Natural killer cell treated with Interleukin-12 subunit alpha and Interleukin-12 subunit beta and Interleukin-15 and Interleukin-18, amount 100 ng/mL, for 72 hours (primary cell): ENCODE data around the gene SFMBT2. TPM values are rescaled to one million over a fixed set of nuclear protein-coding genes. Genes with fewer than 3 reads are reported as not detected.

ENCODE experiments used
- ATAC-seq, 2 donors: fragments of 150-1000 bp; cut with Tn5 transposase in 1 of 2; sonication (Bioruptor Pico), chemical (Tn5 transposase) in 1 of 2; 2 replicates each; pipeline ENCODE4 v1.10.0; 2021
- DNase-seq: peaks from one replicate; pipeline ENCODE4 v3.0.0; 2022; ENCODE audit warnings: low spot score
- H3K27ac Mint-ChIP-seq, 2 donors: 1 replicate in 1 of 2; 2 replicates in 1 of 2; pipeline ENCODE4 v1.8.0; 2022; ENCODE audit warnings: mixed read lengths in 2 of 2, mild to moderate bottlenecking in 1 of 2, moderate library complexity in 1 of 2
- H3K27me3 Mint-ChIP-seq, 2 donors: 1 replicate in 1 of 2; 2 replicates in 1 of 2; pipeline ENCODE4 v1.8.0; 2022; ENCODE audit warnings: mixed read lengths in 2 of 2
- H3K36me3 Mint-ChIP-seq: one replicate; pipeline ENCODE4 v1.8.0; 2022; ENCODE audit warnings: mixed read lengths
- H3K4me1 Mint-ChIP-seq, 2 donors: 1 replicate in 1 of 2; 2 replicates in 1 of 2; pipeline ENCODE4 v1.8.0; 2022; ENCODE audit warnings: low read depth in 2 of 2, mixed read lengths in 2 of 2, mild to moderate bottlenecking in 1 of 2
- H3K4me3 Mint-ChIP-seq: one replicate; pipeline ENCODE4 v1.8.0; 2022; ENCODE audit warnings: mixed read lengths
- H3K9me3 Mint-ChIP-seq: 2 replicates; pipeline ENCODE4 v1.8.0; 2022; ENCODE audit warnings: mixed read lengths
- total RNA-seq, 2 donors: library from RNA; stranded (reverse); gene quantifications; one replicate each; pipeline ENCODE4 v1.2.3, GENCODE V29; 2022

SFMBT2 gene
- total RNA-seq, 2 donors from 2014 or later = 94.9 to 101 TPM

DNA sequence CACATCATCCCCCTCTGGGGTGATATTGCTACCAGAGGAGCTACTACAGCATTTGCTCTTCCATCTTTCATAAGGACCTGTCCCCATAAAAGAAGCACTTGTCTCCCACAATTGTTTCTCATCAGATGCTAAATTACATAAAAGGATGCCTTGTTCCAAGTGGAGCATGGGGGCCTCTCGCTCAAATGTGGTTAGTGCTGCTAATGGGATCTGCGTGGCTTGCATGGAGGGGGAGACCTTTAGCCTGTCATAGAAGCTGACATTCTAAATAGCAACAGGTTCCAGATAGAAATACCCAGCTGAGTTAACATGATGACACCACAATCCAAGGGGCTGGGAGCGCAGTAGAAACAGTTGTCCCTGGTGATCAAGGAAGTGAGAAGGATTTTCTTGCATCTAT, 257.9 kb downstream of the SFMBT2 start:
- ATAC-seq (no peak), DNase-seq (no peak)
- Mint-ChIP-seq H3K4me3 (no peak overlapping the region), H3K9me3 (no peaks in the 10 kb centered on the region), H3K27me3 (no peaks in the 10 kb centered on the region), H3K27ac (peak overlapping the region in 1 of 2 donors; percentile 37), H3K36me3 (no peaks in the 10 kb centered on the region), H3K4me1 (peaks cover 24 to 27% of the 10 kb centered on the region in 2 donors)

DNA sequence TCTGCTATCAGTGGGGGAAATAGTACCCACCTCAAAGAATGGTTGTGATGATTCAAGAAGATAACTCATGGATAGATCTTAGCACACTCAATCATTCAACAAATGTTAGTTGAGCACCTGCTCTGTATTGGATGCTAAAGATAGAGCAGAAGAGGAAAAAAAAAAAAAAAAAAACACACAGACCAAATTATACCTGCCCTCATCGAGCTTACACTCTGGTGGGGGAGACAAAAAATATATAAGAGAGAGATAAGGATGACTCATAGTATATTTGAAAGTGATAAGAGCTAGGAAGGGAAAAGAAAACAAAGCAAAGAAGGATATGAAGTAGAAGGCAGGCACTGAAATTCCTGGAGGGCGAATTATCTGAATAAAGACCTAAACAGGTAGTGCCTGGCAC, 258.5 kb downstream of the SFMBT2 start:
- peak overlapping the region in 1 of 2 donors; percentile 50 for H3K27ac Mint-ChIP-seq
- H3K36me3 Mint-ChIP-seq = no peaks in the 10 kb centered on the region
- ATAC-seq = no peak
- H3K27me3 Mint-ChIP-seq = no peaks in the 10 kb centered on the region
- no peak overlapping the region for H3K4me3 Mint-ChIP-seq
- H3K4me1 Mint-ChIP-seq = peaks cover 24 to 25% of the 10 kb centered on the region in 2 donors
- DNase-seq = no peak
- no peaks in the 10 kb centered on the region for H3K9me3 Mint-ChIP-seq

- no peaks in the 10 kb centered on the region for H3K9me3 Mint-ChIP-seq
Observed at GRCh38 chr10:7151538-7151937, 259.3 kb downstream of the SFMBT2 start.

GRCh38 chr10:7150349-7150748, 260.5 kb downstream of the SFMBT2 start:
- no peaks in the 10 kb centered on the region for H3K27me3 Mint-ChIP-seq
- H3K4me3 Mint-ChIP-seq = no peak overlapping the region
- no peaks in the 10 kb centered on the region for H3K9me3 Mint-ChIP-seq
- DNase-seq = no peak
- ATAC-seq = no peak
- no peaks in the 10 kb centered on the region for H3K36me3 Mint-ChIP-seq
- H3K27ac Mint-ChIP-seq = no peak overlapping the region
- H3K4me1 Mint-ChIP-seq = peaks cover 16 to 21% of the 10 kb centered on the region in 2 donors

More at GRCh38 chr10:7151538-7151937, 259.3 kb downstream of the SFMBT2 start:
- no peak for ATAC-seq
- Mint-ChIP-seq H3K36me3 (no peaks in the 10 kb centered on the region), H3K27ac (no peak overlapping the region), H3K4me3 (no peak overlapping the region), H3K4me1 (peaks cover 16 to 21% of the 10 kb centered on the region in 2 donors), H3K27me3 (no peaks in the 10 kb centered on the region)
- no peak for DNase-seq

GRCh38 chr10:7146189-7146588, 264.6 kb downstream of the SFMBT2 start:
- peaks cover 0 to 8% of the 10 kb centered on the region in 2 donors for H3K27me3 Mint-ChIP-seq
- H3K4me3 Mint-ChIP-seq = no peak overlapping the region
- DNase-seq (no peak), ATAC-seq (no peak)
- peaks cover 4% of the 10 kb centered on the region for H3K36me3 Mint-ChIP-seq
- H3K27ac Mint-ChIP-seq = no peak overlapping the region
- H3K9me3 Mint-ChIP-seq = no peaks in the 10 kb centered on the region
- peaks cover 0 to 8% of the 10 kb centered on the region in 2 donors for H3K4me1 Mint-ChIP-seq

DNA sequence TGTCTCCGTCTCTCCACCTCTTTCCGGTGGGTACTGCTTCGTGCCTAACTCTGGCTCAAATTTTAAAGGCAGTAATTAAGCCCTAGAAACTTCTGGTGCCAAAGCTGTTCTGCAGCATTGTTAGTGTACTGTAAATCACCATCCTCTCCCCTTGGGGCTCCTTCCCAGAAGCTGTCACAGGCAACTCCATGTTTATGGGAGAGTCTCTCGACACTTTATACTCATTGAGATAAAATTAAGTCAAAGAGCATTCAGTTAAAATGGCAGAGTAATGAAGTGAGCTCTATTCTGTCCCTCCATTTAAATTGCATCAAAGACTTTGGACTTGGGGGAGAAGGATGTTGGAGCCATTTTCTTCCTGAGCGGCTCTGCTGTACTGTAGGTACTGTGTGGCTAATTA, 274.8 kb downstream of the SFMBT2 start:
- peaks cover 15% of the 10 kb centered on the region for H3K36me3 Mint-ChIP-seq
- H3K27me3 Mint-ChIP-seq = peaks cover 12 to 13% of the 10 kb centered on the region in 2 donors
- peaks cover 12 to 20% of the 10 kb centered on the region in 2 donors for H3K4me1 Mint-ChIP-seq
- no peaks in the 10 kb centered on the region for H3K9me3 Mint-ChIP-seq
- DNase-seq = no peak
- no peak for ATAC-seq
- H3K27ac Mint-ChIP-seq = peak overlapping the region in 1 of 2 donors; percentile 44
- H3K4me3 Mint-ChIP-seq = no peak overlapping the region

DNA sequence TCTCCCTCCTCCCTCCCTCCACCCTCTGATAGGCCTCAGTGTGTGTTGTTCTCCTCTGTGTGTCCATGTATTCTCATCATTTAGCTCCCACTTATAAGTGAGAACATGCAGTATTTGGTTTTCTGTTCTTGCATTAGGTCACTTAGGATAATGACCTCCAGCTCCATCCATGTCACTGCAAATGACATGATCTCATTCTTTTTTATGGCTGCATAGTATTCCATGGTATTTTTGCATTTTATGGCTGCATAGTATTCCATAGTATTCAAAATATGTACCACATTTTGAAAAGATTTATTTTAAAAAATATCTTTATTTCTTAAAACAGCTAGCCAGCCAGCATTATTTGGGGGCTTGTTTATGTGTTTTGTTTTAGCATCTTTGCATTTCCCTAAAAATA, 275.6 kb downstream of the SFMBT2 start:
- no peak for ATAC-seq
- H3K9me3 Mint-ChIP-seq = no peaks in the 10 kb centered on the region
- H3K27ac Mint-ChIP-seq = no peak overlapping the region
- peaks cover 15% of the 10 kb centered on the region for H3K36me3 Mint-ChIP-seq
- peaks cover 12 to 13% of the 10 kb centered on the region in 2 donors for H3K27me3 Mint-ChIP-seq
- no peak overlapping the region for H3K4me3 Mint-ChIP-seq
- no peak for DNase-seq
- peaks cover 16 to 29% of the 10 kb centered on the region in 2 donors for H3K4me1 Mint-ChIP-seq

DNA sequence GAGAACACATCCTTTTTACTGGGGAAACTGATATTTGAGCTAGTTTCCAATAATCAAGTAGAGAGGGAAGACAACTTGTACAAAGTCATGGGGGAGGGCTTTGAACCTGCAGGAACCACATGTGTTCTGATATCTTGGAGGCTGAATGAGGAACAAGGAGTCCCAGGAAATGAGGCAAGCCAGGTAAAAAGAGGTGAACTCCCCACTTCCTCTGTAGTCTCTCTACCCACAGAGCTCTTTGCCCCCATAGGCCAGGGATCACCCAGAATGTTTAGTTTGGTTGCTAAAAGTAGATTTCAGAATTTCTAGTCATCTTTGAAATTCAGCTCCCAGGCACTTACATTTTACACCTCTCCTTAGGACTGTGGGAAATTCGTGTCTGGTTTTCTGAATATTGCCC, 276.4 kb downstream of the SFMBT2 start:
- Mint-ChIP-seq H3K36me3 (peaks cover 18% of the 10 kb centered on the region), H3K4me3 (no peak overlapping the region), H3K4me1 (peaks cover 16 to 34% of the 10 kb centered on the region in 2 donors), H3K27ac (peak overlapping the region in 1 of 2 donors; percentile 61), H3K9me3 (no peaks in the 10 kb centered on the region), H3K27me3 (peaks cover 12 to 13% of the 10 kb centered on the region in 2 donors)
- ATAC-seq = no peak
- DNase-seq = no peak

GRCh38 chr10:7133958-7134357, 276.9 kb downstream of the SFMBT2 start:
- no peak for ATAC-seq
- Mint-ChIP-seq H3K27me3 (peaks cover 12 to 13% of the 10 kb centered on the region in 2 donors), H3K9me3 (no peaks in the 10 kb centered on the region), H3K4me3 (no peak overlapping the region), H3K36me3 (peaks cover 22% of the 10 kb centered on the region), H3K4me1 (peaks cover 16 to 34% of the 10 kb centered on the region in 2 donors), H3K27ac (peak overlapping the region in 1 of 2 donors; percentile 61)
- no peak for DNase-seq

DNA sequence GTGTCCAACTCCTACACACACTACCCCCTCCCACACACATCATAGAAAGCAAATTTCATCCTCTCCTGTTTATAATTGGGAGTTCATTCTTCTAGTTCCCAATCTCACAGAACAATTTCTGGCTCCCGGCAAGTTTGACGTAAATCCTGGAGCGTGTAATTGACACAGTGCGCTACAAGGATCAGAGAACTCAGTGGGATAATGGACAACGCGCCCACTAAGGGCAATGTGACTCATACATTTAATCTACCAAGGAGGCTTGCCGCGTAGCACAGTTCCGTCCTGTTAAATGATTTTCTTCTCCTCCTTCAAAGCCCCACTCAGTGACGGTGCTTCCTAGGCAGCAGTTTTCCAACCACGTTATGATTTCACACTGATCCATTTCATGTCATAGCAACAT, 277.6 kb downstream of the SFMBT2 start:
- no peaks in the 10 kb centered on the region for H3K9me3 Mint-ChIP-seq
- H3K4me3 Mint-ChIP-seq = no peak overlapping the region
- H3K4me1 Mint-ChIP-seq = peaks cover 16 to 34% of the 10 kb centered on the region in 2 donors
- DNase-seq = no peak
- peak overlapping the region in 1 of 2 donors; percentile 79 for H3K27ac Mint-ChIP-seq
- peaks cover 22% of the 10 kb centered on the region for H3K36me3 Mint-ChIP-seq
- no peak for ATAC-seq
- H3K27me3 Mint-ChIP-seq = peaks cover 12 to 13% of the 10 kb centered on the region in 2 donors

DNA sequence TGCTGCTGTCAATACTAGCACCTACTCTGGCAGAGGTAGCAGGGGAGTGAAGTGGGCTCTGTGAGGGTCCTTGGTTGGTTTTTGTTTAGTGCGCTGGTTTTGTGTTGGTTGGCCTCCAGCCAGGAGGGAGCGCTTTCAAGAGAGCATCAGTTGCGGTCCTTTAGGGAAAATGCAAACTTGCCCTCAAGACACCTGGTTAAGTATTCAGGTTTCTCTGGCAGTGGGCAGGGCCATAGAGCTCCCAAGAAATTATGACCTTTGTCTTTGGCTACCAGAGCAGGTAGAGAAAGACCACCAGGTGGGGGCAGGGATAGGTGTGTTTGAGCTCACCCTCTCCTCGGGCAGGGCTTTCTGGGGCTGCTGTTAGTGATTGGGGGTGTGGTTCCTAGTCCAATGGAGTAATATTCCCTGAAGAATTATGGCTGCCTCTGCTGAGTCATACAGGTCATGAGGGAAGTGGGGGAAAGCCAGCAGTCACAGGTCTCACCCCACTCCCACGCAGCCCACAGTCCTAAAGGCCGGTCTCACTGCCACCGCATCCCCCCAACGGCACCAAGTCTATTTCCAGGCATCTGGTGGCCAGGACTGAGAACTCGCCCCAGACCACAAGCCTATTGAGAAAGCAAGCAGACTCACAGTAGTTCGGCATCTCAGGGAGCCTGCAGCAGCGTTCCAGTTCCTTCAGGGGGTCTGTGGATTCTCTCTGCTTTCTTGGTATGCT, 280.5 kb downstream of the SFMBT2 start:
- H3K4me1 Mint-ChIP-seq = peaks cover 16 to 30% of the 10 kb centered on the region in 2 donors
- peak overlapping the region; percentile 51 for H3K4me3 Mint-ChIP-seq
- peaks cover 0 to 5% of the 10 kb centered on the region in 2 donors for H3K27me3 Mint-ChIP-seq
- no peaks in the 10 kb centered on the region for H3K9me3 Mint-ChIP-seq
- peaks cover 13% of the 10 kb centered on the region for H3K36me3 Mint-ChIP-seq
- ATAC-seq (peak; percentile 86 to 93), DNase-seq (peak; percentile 82)
- peak overlapping the region in 1 of 2 donors; percentile 79 for H3K27ac Mint-ChIP-seq

DNA sequence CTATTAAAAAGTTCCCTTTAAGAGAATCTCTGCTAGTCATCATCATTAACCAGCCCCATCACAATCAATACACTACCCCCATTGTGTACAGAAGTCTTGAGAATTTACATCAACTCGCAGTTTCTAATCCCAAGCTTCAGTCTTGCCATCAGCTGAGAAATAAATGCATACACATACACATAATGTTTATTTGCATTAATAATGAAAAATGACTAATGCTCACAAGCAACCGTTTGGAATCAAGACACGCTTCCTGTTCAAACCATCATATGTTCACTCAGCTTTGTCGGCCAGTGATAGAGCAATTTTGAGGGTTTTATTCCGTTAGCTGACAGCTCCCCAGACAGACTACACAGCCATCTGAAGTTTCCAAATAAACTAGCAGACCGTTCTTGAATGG, 287.1 kb downstream of the SFMBT2 start:
- H3K9me3 Mint-ChIP-seq = no peaks in the 10 kb centered on the region
- no peaks in the 10 kb centered on the region for H3K27me3 Mint-ChIP-seq
- DNase-seq (no peak), ATAC-seq (no peak)
- peak overlapping the region in 1 of 2 donors; percentile 50 for H3K27ac Mint-ChIP-seq
- no peak overlapping the region for H3K4me3 Mint-ChIP-seq
- no peaks in the 10 kb centered on the region for H3K36me3 Mint-ChIP-seq
- H3K4me1 Mint-ChIP-seq = peaks cover 15 to 35% of the 10 kb centered on the region in 2 donors

- ATAC-seq = no peak
- H3K36me3 Mint-ChIP-seq = no peaks in the 10 kb centered on the region
- no peak for DNase-seq
- H3K27ac Mint-ChIP-seq = peak overlapping the region in 1 of 2 donors; percentile 50
- peaks cover 21 to 41% of the 10 kb centered on the region in 2 donors for H3K4me1 Mint-ChIP-seq
- no peaks in the 10 kb centered on the region for H3K27me3 Mint-ChIP-seq
- no peak overlapping the region for H3K4me3 Mint-ChIP-seq
- no peaks in the 10 kb centered on the region for H3K9me3 Mint-ChIP-seq
Observed at GRCh38 chr10:7122561-7122960, 288.3 kb downstream of the SFMBT2 start.

- Mint-ChIP-seq H3K9me3 (no peaks in the 10 kb centered on the region), H3K36me3 (no peaks in the 10 kb centered on the region), H3K4me3 (no peak overlapping the region), H3K27me3 (no peaks in the 10 kb centered on the region), H3K4me1 (peaks cover 21 to 41% of the 10 kb centered on the region in 2 donors), H3K27ac (peak overlapping the region; percentile 2 to 79)
- peak; percentile 63 for DNase-seq
- peak; percentile 81 to 84 for ATAC-seq
Observed at GRCh38 chr10:7121154-7121797, 289.6 kb downstream of the SFMBT2 start.
